Measurements from ENCODE around the gene C6orf132.

Gene C6orf132

GRCh38 chr6:42163981-42164380 lies 21.6 kb upstream of the C6orf132 start:
- peaks cover 14% of the 10 kb centered on the region for H3K27me3 ChIP-seq (ENCODE audit: control insufficient read depth, low read length)
- H3K36me3 ChIP-seq (ENCODE audit: control insufficient read depth, low read length): no peaks in the 10 kb centered on the region
- no peaks in the 10 kb centered on the region for H3K79me2 ChIP-seq (ENCODE audit: control insufficient read depth, low read length)
- no peak overlapping the region for H3K4me2 ChIP-seq (ENCODE audit: low read length)
- no peaks in the 10 kb centered on the region for H4K20me1 ChIP-seq (ENCODE audit: control insufficient read depth, insufficient read depth, low read depth, low read length)
- TF ChIP-seq CTCF (IDR thresholded peaks at IDR 0.05; ENCODE audit: low read depth, low read length, poor library complexity, severe bottlenecking) (no peak), EZH2phosphoT487 (IDR thresholded peaks at IDR 0.05; ENCODE audit: borderline replicate concordance, low read length) (no peak)
- peaks cover 18% of the 10 kb centered on the region for H3K4me1 ChIP-seq (ENCODE audit: control insufficient read depth, low read length)
- no peaks in the 10 kb centered on the region for H3K9me3 ChIP-seq (ENCODE audit: control insufficient read depth, insufficient read depth, low read length)
- no peaks in the 10 kb centered on the region for H3F3A ChIP-seq (ENCODE audit: control insufficient read depth, insufficient read depth)
- no peak overlapping the region for H3K4me3 ChIP-seq (ENCODE audit: low read length)
- no peak overlapping the region for H3K27ac ChIP-seq (ENCODE audit: low read depth, low read length)
- no peaks in the 10 kb centered on the region for H3K9me2 ChIP-seq (replicated peaks; ENCODE audit: control insufficient read depth, low read length)

GRCh38 chr6:42162812-42163211 lies 20.4 kb upstream of the C6orf132 start:
- Histone ChIP-seq H3F3A (ENCODE audit: control insufficient read depth, insufficient read depth) (no peaks in the 10 kb centered on the region), H3K4me3 (ENCODE audit: low read length) (no peak overlapping the region), H3K27ac (ENCODE audit: low read depth, low read length) (no peak overlapping the region), H3K36me3 (ENCODE audit: control insufficient read depth, low read length) (no peaks in the 10 kb centered on the region), H3K27me3 (ENCODE audit: control insufficient read depth, low read length) (peaks cover 11% of the 10 kb centered on the region), H4K20me1 (ENCODE audit: control insufficient read depth, insufficient read depth, low read depth, low read length) (no peaks in the 10 kb centered on the region), H3K9me2 (replicated peaks; ENCODE audit: control insufficient read depth, low read length) (no peaks in the 10 kb centered on the region), H3K9me3 (ENCODE audit: control insufficient read depth, insufficient read depth, low read length) (no peaks in the 10 kb centered on the region), H3K79me2 (ENCODE audit: control insufficient read depth, low read length) (no peaks in the 10 kb centered on the region), H3K4me2 (ENCODE audit: low read length) (peak overlapping the region; percentile 16), H3K4me1 (ENCODE audit: control insufficient read depth, low read length) (peaks cover 18% of the 10 kb centered on the region)
- TF ChIP-seq EZH2phosphoT487 (IDR thresholded peaks at IDR 0.05; ENCODE audit: borderline replicate concordance, low read length) (no peak), CTCF (IDR thresholded peaks at IDR 0.05; ENCODE audit: low read depth, low read length, poor library complexity, severe bottlenecking) (no peak)

GRCh38 chr6:42162384-42162783 lies 20.0 kb upstream of the C6orf132 start:
- Histone ChIP-seq H3K9me3 (ENCODE audit: control insufficient read depth, insufficient read depth, low read length) (no peaks in the 10 kb centered on the region), H3K4me2 (ENCODE audit: low read length) (peak overlapping the region; percentile 16), H3K4me3 (ENCODE audit: low read length) (no peak overlapping the region), H3K79me2 (ENCODE audit: control insufficient read depth, low read length) (no peaks in the 10 kb centered on the region), H3F3A (ENCODE audit: control insufficient read depth, insufficient read depth) (no peaks in the 10 kb centered on the region), H3K27ac (ENCODE audit: low read depth, low read length) (no peak overlapping the region), H3K9me2 (replicated peaks; ENCODE audit: control insufficient read depth, low read length) (no peaks in the 10 kb centered on the region), H4K20me1 (ENCODE audit: control insufficient read depth, insufficient read depth, low read depth, low read length) (no peaks in the 10 kb centered on the region), H3K36me3 (ENCODE audit: control insufficient read depth, low read length) (no peaks in the 10 kb centered on the region), H3K4me1 (ENCODE audit: control insufficient read depth, low read length) (peaks cover 18% of the 10 kb centered on the region), H3K27me3 (ENCODE audit: control insufficient read depth, low read length) (peaks cover 11% of the 10 kb centered on the region)
- TF ChIP-seq CTCF (IDR thresholded peaks at IDR 0.05; ENCODE audit: low read depth, low read length, poor library complexity, severe bottlenecking) (no peak), EZH2phosphoT487 (IDR thresholded peaks at IDR 0.05; ENCODE audit: borderline replicate concordance, low read length) (no peak)

Measured in DOHH2 (cell line).